NCI-H69 (cell line): ENCODE measurements around the gene LIF.
"Not testable (repeated sequence)": the region's sequence is repeated elsewhere in the genome, so short reads cannot be mapped to it uniquely, and the experiment has no call there.

Source experiments
- DNase-seq: peaks from one replicate; lab custom pipeline; 2025; lab: John Stamatoyannopoulos, UW

Gene LIF

DNA sequence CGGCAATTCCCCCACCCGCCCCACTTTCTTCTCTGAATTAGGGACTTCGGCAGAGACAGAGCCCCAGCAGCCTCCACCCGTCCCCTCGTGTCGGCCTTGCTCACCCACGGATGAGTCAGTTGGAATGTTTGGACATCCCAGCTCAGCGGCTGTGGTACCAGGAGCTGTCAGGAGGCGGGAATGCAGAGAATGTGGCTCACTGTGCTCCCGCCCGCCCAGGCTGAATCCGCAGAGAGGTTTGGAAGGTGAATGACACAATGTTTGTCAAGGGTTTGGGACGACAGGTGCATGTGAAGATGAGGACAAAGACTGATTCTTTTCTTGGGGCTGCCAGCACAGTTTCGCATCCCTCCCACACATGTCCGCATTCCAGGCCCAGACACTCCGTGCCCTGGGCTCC lies 39.6 kb downstream of the LIF start:
- no peak for DNase-seq

DNA sequence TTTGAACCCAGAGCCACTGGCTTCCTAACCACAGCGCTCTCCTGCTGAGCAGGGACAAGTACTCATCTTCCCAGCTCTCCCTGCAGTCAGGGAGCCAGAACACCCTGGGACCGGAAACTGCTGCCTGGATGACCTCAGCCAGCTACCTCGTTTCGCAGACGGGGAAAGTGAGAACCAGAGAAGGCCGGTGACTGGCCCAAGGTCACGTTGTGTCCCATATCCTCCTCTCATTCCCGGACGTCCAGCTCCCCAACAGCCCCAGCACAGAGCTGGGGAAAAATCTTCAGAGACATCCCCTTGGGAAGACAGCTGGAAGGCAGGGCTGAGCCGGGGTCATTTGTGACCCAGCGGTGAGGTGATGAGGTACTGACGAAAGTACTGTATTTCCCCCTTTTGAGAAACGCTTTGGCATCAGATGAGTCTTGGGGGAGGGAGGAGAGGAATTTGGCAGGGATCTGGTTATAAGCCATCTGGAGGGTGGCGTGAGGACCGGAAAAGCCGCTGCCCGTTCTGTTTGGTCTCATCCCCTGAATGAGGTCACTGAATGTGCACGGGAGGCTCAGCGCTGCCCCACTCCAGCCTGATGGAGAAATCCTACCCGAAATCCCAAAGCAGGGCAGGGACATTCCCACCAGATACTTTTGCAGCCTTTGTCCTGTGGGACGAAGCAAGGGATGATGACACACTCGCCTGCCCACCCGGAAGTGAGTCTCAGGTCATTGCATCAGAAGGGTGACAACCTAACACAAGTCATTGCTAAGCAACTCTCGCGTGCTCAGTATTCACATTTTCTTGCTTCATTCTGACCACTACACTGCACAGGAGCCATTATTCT lies 41.1 kb downstream of the LIF start:
- DNase-seq, result no peak

DNA sequence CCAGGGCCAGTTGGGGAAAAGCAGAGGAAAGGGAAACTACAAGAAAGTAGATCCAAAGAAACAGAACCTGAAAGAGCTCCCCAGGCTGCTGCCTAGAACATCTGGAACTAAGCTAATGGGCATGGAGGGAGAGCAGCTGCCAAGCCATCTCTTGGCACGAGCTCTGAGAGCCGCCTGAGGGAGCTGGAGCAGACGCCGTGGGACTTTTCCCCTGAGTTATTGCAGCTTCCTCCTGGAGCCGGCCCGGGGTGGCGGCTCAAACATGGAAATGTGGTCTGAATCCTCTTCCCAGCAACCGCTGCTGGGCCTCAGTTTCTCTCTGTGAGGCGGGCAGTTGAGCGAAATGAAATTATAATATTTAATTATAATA lies 41.8 kb downstream of the LIF start:
- peak; percentile 33 for DNase-seq

GRCh38 chr22:30204015-30204741 lies 42.4 kb downstream of the LIF start:
- DNase-seq, result no peak

DNA sequence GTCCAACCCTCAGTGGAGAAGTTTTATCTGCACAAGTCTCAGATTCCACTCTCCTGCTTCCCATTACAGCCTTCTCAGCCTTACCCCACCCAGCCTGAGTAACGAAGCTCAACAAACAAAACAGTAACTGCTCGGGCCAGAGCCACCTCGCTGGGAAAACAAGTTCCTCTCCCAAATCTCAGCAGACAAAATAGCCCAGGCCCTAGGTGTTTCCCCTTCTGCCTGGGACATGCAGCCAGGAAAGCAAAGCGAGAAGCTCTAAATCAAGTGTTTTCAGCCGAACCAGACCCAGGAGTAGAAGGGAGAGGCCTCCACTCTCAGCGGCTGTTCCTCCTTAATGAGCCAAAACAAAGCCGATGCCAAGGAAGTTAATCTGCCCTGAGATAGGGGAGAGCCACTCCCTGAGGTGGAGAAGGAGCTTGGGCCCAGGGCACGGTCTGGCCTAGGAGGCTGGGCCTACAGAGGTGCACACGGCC lies 44.0 kb downstream of the LIF start:
- DNase-seq, result no peak

- DNase-seq, result no peak
These were observed 44.6 kb downstream of the LIF start for GRCh38 chr22:30201945-30202344.

- DNase-seq, result not testable (repeated sequence)
These were observed 45.7 kb downstream of the LIF start for GRCh38 chr22:30200905-30201304.

DNA sequence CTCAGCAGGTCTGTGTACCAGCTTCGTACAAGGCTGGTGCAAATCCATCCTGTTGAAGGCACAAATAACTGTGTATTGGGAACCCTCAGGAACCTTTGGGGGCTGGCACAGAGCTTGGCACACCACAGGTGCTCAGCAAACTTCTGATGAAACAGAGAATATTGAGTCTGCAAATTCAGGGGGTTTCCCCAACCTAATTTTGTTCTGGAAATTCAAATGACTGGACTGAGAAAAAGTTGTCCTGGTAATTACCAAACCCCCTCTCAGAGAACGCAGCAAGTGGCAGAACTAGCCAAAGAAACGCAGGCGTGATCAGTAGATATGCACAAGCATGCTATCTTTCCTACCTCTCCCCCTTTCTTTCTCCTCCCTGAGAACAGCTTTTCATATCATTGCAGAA lies 47.6 kb downstream of the LIF start:
- DNase-seq, result no peak

DNA sequence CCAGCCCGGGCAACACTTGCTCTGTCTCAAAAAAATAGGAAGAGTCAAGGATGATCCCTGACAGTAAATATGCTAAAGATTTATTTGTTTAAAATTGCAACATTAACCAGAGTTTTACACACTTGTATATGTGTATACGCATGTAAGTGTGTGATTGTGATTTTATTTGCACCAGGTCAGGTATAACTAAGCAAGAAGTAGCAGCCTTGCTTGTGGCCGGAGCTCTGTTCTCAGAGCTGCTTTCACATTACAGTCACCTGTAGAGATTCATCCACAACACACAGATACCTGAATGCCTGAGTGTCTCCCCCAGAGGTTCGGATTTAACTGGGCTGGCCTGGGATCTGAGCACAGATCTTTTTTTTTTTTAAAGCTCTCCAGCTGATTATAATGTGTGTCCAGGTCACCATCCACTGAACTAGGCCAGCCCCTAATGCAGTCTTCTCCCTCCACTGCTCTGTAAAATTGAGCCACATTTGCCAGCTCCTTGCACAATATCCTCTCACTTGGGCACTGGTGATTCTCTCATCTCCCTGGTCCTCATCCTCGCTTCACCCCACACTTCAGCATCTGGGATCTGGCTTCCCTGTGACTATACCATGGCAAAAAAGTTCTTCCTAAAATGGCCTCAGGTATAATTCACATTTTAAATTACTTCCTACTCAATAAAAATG lies 48.3 kb downstream of the LIF start:
- DNase-seq, result no peak

- DNase-seq, result no peak
These were observed 49.2 kb downstream of the LIF start for GRCh38 chr22:30197389-30197788.

- no peak for DNase-seq
These were observed 49.7 kb downstream of the LIF start for GRCh38 chr22:30196880-30197336.

DNA sequence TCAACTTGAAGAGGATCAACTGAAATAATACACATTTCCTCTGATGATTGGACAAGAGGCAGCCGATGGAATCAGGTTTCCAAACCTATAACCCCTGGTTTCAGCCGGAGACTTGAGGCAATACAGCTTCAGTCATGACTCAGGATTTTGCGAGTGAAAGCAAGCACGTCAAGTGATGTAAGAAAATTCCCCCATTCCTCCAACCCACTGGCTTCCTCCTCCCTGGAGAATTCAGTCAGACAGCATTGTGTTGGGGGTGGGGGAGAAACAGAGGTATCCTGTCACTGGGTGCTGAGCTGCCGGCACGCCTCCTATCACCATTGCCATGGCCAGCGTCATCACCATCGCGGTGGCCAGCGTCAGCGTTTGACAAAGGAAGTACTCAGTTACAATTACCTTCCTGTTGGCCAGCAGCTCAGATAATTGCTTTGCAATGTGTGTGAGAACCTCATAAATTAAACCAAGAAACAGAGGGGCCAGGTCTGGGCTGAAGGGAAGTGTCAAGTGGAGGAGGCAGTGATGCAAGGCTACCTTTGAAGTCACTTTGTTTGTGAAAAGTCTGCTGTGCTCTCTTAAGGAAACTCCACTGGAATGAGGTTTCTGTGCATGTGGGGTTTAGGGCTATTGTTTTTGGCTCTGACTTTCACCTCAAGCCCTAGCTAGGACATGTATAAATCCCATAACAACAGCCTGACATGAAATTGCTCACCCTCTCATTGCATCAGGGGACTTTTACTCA lies 50.2 kb downstream of the LIF start:
- peak; percentile 69 for DNase-seq

GRCh38 chr22:30195245-30196140 lies 51.1 kb downstream of the LIF start:
- no peak for DNase-seq

GRCh38 chr22:30193031-30193775 lies 53.4 kb downstream of the LIF start:
- no peak for DNase-seq

- no peak for DNase-seq
These were observed 54.1 kb downstream of the LIF start for GRCh38 chr22:30192427-30192826.

DNA sequence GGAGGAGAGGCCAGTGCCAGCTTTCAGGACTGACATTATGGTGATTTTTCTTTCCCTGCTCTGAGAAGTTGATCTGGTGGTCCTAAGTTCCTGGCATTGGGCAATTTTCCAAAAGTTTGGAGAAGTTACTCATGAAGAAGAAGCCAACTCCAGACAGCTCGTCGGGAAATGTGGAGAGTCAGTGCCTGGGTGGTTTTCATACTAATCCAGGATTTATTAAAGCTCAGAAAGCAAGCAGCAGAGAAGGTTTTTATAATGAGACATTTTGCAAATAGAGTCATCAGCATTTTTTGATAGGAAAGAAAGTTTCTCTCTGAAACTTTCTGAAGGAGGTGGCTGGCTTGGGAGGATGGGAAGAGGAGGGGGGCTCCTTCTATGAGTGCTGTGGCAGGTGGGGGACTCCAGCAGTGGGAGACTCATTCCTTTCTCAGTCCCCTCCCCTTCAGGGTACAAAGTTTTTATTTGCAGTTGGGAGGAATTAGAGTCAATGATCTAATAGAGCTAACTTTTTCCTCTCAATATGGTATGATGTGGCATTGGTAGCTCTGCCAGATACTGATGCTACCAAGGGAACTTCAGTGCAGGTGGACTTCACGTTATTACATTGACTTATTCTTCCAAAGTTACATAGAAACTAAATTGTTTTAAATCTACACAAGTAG lies 55.4 kb downstream of the LIF start:
- DNase-seq, result no peak

GRCh38 chr22:30190574-30190973 lies 56.0 kb downstream of the LIF start:
- DNase-seq, result no peak
